ENCODE results near the gene PPHLN1.

The PPHLN1 gene

GRCh38 chr12:42283739-42284138 is 42.2 kb upstream of the PPHLN1 start:
- in situ Hi-C loops (cut with MboI; ENCODE audit: low pct_unique_long_range_greater_than_20kb, low sequenced_read_pairs, unreplicated experiment): no loop called here

GRCh38 chr12:42284157-42284556 is 41.8 kb upstream of the PPHLN1 start:
- DNase-seq (ENCODE audit: low spot score): no peak
- TF ChIP-seq CTCF (IDR thresholded peaks at IDR 0.05; ENCODE audit: extremely low read depth, insufficient read depth, missing control alignments): no peak
- in situ Hi-C loops (cut with MboI; ENCODE audit: low pct_unique_long_range_greater_than_20kb, low sequenced_read_pairs, unreplicated experiment): no loop called here

More at GRCh38 chr12:42283739-42284138, 42.2 kb upstream of the PPHLN1 start:
- no peak for TF ChIP-seq CTCF (IDR thresholded peaks at IDR 0.05; ENCODE audit: extremely low read depth, insufficient read depth, missing control alignments)
- DNase-seq (ENCODE audit: low spot score): no peak

GRCh38 chr12:42284876-42285275 is 41.1 kb upstream of the PPHLN1 start:
- TF ChIP-seq CTCF (IDR thresholded peaks at IDR 0.05; ENCODE audit: extremely low read depth, insufficient read depth, missing control alignments): no peak
- DNase-seq (ENCODE audit: low spot score): no peak
- in situ Hi-C loops (cut with MboI; ENCODE audit: low pct_unique_long_range_greater_than_20kb, low sequenced_read_pairs, unreplicated experiment): no loop called here

- no peak for DNase-seq (ENCODE audit: low spot score)
- in situ Hi-C loops (cut with MboI; ENCODE audit: low pct_unique_long_range_greater_than_20kb, low sequenced_read_pairs, unreplicated experiment): no loop called here
- no peak for TF ChIP-seq CTCF (IDR thresholded peaks at IDR 0.05; ENCODE audit: extremely low read depth, insufficient read depth, missing control alignments)
These were observed 40.5 kb upstream of the PPHLN1 start for GRCh38 chr12:42285431-42285830.

- TF ChIP-seq CTCF (IDR thresholded peaks at IDR 0.05; ENCODE audit: extremely low read depth, insufficient read depth, missing control alignments): no peak
- in situ Hi-C loops (cut with MboI; ENCODE audit: low pct_unique_long_range_greater_than_20kb, low sequenced_read_pairs, unreplicated experiment): no loop called here
- no peak for DNase-seq (ENCODE audit: low spot score)
These were observed 39.2 kb upstream of the PPHLN1 start for GRCh38 chr12:42286741-42287140.

- in situ Hi-C loops (cut with MboI; ENCODE audit: low pct_unique_long_range_greater_than_20kb, low sequenced_read_pairs, unreplicated experiment): no loop called here
- no peak for TF ChIP-seq CTCF (IDR thresholded peaks at IDR 0.05; ENCODE audit: extremely low read depth, insufficient read depth, missing control alignments)
- no peak for DNase-seq (ENCODE audit: low spot score)
These were observed 37.4 kb upstream of the PPHLN1 start for GRCh38 chr12:42288544-42288943.

- DNase-seq (ENCODE audit: low spot score): no peak
- in situ Hi-C loops (cut with MboI; ENCODE audit: low pct_unique_long_range_greater_than_20kb, low sequenced_read_pairs, unreplicated experiment): no loop called here
- no peak for TF ChIP-seq CTCF (IDR thresholded peaks at IDR 0.05; ENCODE audit: extremely low read depth, insufficient read depth, missing control alignments)
These were observed 34.3 kb upstream of the PPHLN1 start for GRCh38 chr12:42291680-42292079.
